Endometrial microvascular endothelial cells (primary cell): ENCODE measurements around the gene SEC11C. TPM values are rescaled to one million over a fixed set of nuclear protein-coding genes. Genes with fewer than 3 reads are reported as not detected.

Source experiments
- in situ Hi-C: cut with HindIII; loops from 2 replicates; pipeline ENCODE4 v1.10.0; 2017; ENCODE audit warnings: low sequenced_read_pairs, low pct_unique_long_range_greater_than_20kb; ENCODE audit errors: inconsistent ontology term
- total RNA-seq: library from RNA; depleted of rRNA; stranded (reverse); fragments of >200 nt; gene quantifications from one replicate; pipeline ENCODE4 v1.2.3, GENCODE V29; 2015; ENCODE audit errors: inconsistent ontology term

The SEC11C gene
- 22.2 TPM for total RNA-seq

DNA sequence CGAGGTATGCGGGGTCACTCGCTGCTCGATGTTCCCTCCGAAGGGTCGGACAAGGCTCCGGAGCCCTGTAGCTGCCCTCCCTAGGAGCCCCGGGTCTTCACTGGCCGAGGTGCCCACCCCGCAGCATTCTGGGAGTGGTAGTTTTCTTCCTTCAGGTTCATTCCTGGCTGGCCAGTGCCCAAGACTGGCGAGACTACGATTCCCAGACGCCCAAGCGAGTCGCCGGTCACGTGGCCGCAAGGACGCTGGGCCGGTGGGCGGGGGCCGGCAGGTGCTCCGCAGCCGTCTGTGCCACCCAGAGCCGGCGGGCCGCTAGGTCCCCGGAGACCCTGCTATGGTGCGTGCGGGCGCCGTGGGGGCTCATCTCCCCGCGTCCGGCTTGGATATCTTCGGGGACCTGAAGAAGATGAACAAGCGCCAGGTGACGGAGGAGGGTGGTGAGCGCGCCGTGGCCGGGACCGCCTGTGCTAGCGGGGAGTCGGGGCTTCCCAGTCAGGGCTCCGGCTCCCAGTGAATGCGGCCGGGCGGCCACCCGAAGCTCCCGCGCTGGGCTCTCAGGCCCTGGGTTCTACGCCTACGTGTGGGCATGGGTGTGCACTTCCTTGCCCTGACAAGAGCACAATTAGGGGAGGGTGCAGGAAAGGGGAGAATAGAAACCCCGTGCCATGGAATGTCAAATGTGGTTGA lies at the start of gene SEC11C:
SEC11C (plus strand) TSS at position 270 of the 687 bp plus-strand sequence; CDS start at position 335, 65 bp downstream.
- in situ Hi-C loops: no loop called here

DNA sequence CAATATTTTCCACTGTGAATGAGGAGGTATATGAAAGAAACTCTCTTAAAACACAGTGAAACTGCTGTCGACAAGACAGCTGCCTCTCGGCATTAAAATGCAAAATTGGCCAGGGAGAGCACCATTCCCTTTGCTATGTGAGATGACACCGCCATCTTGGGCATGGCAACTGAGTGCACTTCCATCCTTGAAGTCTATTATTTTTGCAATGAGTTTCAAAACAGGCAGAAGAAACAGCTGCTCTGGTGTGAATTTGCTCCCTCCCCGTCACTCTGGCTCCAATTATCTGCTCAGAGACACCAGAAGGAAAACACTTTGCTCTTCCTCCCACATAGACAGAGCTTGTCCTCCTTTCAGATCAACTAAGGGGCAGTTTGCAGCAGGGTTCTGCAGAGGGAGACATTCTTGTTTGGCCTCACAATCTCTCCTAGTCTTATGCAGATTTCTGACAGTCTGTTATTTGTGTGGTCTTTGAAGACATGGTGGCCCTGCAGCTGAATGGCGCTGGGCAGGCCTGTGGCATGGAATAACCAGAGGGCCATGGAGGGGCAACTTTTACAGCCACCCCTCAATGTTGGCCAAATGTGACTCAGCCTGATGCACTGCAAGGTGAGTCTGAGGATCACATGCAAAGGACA lies 48.6 kb upstream of the SEC11C start:
- in situ Hi-C loops: no loop called here

DNA sequence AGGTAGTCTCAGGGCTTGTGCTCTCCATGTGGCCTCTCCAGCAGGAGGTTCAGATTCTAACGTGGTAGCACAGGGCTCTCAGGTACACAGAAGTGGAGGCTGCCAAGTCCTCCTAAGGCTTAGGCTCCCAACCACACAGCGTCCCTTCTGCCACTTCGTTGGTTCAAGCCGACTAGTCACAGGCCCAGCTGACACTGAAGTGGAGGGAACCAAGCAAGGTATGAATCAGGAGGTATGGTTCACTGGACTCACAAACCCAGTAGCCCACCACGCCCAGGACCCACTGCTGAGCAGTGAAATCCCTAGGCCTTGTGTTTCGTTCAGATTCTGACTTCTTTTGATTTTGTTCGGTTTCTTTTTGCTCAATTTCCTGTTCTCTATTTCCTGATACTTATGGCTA lies 46.0 kb upstream of the SEC11C start:
- in situ Hi-C loops: no loop called here

DNA sequence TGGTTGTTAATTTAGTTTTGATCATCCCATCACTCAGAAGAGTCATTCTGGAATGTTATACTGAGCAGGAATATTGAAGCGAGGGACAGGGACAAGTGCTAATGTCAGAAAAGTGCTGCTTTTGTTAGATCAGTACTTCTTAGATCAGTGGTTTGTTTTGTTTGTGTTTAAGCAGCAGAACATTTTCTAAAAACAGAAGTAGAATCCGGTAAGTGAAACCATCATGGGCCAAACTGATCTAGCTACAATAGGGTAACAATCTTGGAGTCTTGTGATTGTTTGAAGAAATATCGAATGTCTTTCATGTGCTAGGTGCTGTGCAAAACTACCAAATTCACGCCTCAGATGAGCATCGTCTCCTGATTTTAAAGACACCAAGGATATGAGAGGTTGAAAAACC lies 45.1 kb upstream of the SEC11C start:
- in situ Hi-C loops: no loop called here

DNA sequence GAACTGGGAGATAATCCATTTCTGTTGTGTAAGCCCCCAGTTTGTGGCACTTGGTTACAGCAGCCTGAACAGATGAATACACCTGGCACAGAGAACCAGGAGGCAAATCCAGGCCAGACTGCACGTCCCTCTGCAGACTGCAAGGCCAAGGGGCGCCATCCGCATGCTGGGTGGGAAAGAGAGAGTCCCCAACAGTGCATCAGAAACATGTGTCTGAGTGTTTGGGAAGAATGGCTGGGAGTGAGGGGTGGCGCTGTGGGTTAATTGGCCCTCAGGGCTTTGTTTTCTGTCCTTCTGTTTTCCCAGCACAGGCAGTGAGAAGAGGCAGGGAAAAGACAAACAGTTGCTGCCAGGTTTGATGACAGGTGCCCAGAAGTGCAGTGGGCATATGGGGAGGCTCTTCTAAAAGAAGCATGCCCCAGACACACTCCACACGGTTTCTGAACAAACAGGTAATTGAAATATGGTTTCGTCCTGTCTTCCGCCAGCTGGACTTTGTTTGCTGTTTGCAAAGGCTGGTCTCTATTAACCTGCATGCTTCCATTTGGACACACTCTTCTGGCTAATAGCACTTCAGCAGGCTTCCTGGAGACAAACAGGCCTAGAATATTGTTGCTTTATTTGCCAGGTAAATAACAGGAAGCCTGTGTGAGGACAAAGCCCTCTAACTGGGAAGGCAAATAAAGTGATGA lies 43.4 kb upstream of the SEC11C start:
- in situ Hi-C loops: no loop called here

DNA sequence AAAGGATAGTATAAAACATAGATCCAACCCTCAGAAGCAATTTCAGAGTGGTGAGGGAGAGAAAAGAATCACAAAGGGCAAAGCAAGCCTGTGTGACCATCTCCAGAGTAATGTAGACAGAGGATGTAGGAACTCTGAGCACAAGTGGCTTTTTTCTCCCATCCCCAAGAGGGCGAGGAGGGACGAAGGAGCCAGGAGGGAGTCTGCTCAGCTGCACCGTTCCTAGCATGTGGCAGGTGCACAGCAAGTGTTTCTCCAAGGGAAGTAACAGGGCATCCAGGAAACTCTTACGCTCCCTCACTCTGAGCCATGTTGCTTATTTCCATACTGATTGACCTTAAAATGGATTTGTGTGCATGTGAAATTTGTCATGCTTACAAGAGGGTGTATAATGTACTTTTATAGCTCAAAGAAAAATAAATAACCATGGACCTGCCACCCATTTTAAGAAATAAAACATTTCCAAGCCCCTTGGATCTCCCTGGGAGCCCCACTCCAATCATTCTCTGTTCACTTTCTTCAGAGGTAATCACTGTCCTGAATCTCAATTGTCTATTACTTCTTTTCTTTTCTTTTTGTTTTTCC lies 37.8 kb upstream of the SEC11C start:
- in situ Hi-C loops: no loop called here

DNA sequence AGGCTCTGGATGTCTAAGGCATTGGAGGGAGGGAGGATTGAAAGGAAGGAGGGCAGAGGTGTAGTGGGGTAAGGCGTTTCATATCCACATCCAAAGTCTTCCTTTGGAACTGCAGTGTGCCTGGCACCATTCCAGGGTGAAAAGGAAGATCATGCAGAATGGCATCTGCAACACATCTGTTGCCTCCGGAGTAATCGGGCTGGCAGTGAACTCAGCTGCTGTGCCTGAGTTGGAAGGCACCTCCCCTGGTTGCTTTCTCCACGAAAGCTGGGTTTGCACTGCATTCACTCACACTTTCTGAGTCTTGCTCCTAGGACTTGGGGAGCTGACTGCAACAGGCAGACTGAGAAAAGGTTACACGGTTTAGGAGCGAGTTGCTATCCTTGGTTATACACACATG lies 30.3 kb upstream of the SEC11C start:
- in situ Hi-C loops: no loop called here

DNA sequence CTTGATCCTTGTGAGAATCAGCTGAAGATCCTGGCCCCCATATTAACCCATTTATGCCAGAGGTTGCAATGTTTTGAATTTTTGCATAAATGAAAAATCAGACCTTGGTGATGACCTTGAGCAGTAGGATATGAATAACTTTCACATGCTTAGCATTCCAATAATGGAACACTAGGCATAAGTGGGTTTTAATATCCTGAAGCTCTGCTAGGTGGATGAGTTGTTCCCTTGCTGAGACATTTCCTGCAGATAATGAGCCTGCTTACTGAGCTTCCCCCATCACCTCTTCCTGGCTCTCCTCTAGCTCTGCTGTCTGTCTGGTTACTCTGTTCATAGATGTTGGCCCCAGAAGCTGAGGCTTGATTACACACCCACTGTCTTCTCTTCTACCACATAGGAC lies 25.5 kb upstream of the SEC11C start:
- in situ Hi-C loops: no loop called here

DNA sequence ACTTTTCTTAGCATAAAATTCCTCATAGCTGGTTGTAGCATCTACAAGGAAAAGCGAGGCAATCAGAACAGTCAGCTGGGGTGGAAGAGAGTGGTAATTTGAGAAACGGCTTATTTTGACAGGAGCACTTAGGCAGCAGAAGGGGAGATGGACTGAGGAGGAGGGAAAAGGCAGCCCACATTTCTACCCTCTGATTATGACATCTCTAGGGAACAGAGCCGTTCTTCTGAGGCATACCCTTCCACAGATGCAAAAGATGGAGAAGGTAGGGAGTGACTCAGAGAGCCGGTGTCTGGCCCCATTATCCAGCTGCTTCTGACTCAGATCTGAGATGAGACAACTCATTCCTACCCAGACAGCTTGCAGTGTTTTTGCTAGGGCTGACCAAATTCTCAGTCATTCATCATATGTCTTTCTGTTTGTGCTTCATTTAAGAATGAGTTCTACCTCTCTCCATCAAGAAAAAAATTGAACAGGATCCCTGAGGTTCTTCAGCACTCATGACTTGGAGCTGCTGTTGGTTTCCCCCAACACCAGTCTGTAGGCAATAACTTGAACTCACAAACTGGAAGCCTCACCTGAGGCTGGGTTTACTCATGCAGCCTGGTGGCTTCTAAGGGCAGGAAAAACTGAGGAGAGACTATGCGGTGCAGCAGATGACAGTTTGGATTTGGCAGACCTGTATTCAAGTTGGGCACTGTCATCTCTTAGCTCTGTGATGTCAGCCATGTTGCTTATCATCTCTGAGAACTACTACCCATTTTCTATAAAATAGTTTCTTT lies 15.9 kb upstream of the SEC11C start:
- in situ Hi-C loops: no loop called here

DNA sequence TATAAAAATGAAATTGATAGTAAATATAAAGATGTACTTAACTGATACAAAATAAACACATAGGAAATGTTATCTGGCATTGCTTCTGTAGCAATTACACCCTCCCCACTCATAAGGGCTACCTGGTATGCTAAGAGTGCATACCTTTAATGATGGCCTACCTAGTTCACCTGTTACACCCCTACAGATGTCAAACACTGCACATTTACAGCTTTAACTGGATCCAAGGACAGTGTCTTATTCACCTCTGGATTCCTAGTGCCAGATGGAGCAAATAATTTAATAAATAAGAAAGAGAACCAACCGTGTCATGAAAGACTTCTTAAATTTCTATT lies 15.3 kb upstream of the SEC11C start:
- in situ Hi-C loops: no loop called here

DNA sequence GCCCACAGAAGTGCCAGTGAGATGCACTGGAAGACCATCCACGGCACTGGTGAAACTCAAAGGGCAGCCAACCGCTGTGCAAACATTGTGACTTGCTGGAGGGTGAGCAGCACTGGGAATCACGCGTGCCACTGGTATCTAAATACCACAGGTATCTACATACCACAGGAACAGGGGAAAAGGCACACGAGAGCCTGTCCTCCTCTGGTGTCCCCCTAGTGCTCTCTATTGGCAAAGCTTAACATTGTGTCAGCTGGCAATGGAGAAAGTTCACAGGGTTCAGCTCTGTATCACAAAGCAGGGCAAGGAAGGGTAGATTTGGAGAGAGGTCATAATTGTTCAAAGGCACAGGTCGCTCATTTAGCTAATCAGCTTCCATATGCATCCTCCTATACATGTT lies 12.6 kb upstream of the SEC11C start:
- in situ Hi-C loops: no loop called here

DNA sequence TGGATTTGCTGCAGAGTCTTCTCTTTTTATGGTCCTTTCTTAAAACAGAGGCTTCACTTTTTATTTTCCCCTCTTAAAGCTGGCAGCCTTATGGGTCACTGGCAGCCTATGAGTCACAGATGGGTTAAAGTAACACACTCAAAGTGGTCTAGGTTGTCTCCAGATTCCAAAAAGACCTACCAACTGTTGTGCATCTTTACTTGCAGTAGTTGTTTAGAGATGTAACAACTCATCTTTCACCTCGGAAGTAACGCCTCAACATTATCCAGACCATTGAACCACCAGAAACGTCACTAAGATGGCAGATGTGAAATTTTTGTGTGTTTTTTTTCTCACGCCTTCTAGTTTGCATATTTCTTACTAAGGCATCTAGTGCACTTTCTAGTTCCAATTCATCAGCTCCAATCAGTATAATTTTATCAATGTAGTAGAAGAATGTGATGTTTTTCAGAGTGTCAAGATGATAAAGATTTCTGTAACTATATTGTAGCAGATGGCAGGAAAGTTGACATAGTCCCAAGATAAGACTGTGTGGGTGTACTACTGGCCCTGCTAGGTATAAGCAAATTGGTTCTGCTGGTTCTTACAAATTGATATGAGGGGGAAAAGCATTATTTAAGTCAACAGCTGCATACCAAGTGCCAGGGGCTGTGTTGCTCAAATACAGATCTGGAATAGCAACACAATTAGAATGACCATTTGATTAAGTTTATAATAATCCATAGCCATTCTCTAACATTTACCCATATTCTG lies 9.6 kb upstream of the SEC11C start:
- in situ Hi-C loops: no loop called here

DNA sequence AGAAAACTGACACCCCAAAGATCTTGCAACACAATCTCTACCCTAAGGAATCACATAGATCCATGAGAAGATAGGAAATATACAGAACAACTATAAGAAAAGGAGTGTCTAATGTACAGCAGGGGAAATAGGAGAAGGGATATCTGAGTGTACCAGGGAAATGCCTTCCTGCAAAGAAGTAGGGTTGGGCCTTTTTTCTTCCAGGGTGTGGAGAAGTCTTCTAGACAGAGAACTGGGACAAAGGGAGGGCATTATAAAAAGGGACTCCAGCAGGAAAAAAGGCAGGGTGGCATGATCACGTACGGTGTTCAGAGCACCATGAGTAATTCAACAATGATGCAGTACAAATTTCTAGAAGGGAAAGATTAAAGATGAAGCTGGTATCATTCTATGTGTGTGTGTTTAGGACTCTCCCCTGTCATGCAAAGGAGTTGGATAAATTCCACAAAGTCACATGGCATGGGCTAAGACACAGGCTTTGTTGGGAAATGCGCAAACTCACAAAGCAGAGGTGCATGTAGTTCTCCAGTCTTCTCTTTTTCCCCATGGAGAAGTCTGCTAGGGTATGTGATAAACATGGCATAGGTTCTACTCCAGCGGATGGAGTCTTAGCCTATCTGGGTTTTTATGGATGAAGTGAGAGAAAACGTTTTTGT lies 6.7 kb upstream of the SEC11C start:
- in situ Hi-C loops: no loop called here

DNA sequence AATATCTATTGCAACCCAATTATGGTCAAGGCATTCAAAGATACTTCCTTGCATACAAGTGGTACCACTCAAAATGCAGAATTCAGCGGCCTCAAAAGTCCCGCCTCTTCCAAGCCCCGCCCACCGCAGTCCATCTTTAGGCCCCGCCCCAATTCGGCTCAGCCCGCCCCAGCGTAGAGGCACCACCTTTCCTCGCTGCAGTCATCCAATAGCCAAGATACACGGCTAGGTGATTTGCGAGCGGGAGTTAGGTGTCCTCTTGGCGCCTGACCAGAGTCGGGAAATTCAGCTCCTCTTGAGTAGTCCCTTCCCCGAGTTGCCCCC lies 431 bp upstream of the SEC11C start:
- in situ Hi-C loops: no loop called here

DNA sequence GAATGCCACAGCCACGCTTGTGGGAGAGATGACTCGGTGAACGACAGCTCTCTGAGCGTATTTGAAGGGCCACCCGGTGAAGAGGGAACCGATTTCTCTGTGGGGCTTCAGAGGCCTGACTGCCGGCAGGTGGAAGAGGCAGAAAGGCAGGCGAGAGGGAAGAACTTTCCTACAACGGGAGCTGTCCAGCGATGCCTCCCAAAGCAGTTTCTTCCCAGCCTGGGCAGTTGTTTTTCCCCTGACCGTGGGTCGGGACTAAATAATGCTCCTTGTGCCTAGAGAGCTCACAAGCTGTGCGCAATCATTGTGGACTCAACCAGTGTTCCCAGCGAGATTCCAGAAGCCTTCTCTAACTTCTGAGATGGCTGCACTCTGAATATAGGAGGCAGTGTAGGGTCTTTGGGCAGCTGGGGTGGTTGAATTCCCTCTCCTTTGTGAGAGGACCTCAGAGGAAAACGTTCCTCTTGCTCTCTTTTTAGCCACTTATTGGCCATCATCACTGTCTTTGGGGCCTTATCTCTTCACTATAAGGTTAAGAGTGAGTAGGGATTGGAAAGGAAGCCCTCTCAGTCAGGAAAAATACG lies 710 bp downstream of the SEC11C start:
- in situ Hi-C loops: no loop called here

DNA sequence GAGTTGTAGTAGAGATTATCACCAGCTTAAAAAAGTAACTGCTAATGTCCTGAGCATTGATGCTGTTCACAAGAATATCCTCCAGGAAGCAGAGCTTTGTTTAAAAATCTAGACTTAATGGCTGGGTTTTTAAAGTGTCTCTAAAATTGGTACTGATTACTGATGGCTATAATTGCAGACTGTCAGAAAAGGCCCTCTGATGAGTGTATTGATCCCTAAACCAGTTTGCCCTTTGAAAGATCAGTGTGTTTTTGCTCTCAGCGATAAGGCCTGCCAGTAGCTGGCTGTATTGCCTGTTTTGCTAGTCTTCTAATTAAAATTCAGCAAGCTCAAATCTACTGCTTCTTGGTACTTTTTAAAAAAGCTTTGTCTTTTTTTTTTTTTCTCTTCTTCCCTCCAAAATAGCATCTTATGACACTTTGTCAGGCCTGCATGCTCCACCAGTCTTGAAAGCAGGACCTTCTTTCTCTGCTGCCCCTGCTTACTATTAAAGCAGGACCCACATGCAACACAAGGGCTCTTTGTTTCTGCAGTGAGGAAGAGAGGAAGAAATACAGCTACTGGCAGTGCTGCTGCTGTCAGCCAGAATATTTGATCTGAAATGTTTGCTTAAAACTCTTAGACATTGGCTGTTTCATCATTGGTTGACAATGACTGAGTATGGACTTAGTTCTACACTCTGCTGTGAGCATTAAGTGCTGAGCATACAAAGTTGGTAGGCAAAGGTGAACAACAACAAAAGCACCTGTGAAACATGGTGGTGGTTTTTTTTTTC lies 1.8 kb downstream of the SEC11C start:
- in situ Hi-C loops: no loop called here

DNA sequence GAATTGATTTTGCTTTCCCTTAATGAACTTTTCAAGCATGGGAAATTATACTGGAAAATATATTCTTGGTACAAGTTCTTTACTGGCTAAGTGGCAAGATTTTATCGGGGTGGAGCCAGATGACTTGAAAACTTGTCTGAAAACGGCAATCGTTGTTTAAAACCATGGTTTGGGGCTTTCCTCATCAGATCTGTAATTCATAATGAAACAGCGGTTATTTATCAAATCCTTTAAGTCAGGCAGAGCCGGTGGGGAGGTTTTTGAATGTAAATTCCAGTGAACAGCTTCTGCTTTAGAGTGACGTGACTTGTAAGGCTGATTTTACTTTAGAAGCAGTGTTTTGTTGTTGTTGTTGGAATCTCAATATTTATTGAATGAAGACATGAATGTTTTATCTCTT lies 2.6 kb downstream of the SEC11C start:
- in situ Hi-C loops: no loop called here
